Neural cell (in vitro differentiated cells): Measurements from ENCODE around the gene EPB41L5.

Source experiments
- EZH2 ChIP-seq: fragments of 200-600, 300-800 bp; shearing (Covaris generic), sonication (generic); IDR thresholded peaks from 2 replicates; pipeline ENCODE4 v1.6.1; 2014; ENCODE audit warnings: antibody characterized with exemption, low read length, borderline replicate concordance, mild to moderate bottlenecking; ENCODE audit not compliant: insufficient read depth, poor library complexity, severe bottlenecking
- MXI1 ChIP-seq: fragments of 450-650 bp; conservative IDR thresholded peaks from 2 replicates; pipeline ENCODE4 v1.6.1; 2014; ENCODE audit warnings: antibody characterized with exemption, mild to moderate bottlenecking; ENCODE audit not compliant: poor library complexity, severe bottlenecking
- POLR2AphosphoS5 ChIP-seq: IDR thresholded peaks from 2 replicates; pipeline ENCODE4 v1.6.1; 2012
- SMC3 ChIP-seq: fragments of 450-650 bp; conservative IDR thresholded peaks from 2 replicates; pipeline ENCODE4 v1.6.1; 2014; ENCODE audit warnings: antibody characterized with exemption, mild to moderate bottlenecking, moderate library complexity; ENCODE audit not compliant: poor library complexity
- TF ChIP-seq, protein P1 (sequence below): IDR thresholded peaks from 2 replicates; pipeline ENCODE4 v1.6.1; 2012; ENCODE audit warnings: borderline replicate concordance
- TF ChIP-seq, protein P2 (sequence below): fragments of 450-650 bp; IDR thresholded peaks from 2 replicates; pipeline ENCODE4 v1.5.1; 2014; ENCODE audit warnings: antibody characterized with exemption, mild to moderate bottlenecking, moderate library complexity; ENCODE audit not compliant: poor library complexity, severe bottlenecking

DNA sequence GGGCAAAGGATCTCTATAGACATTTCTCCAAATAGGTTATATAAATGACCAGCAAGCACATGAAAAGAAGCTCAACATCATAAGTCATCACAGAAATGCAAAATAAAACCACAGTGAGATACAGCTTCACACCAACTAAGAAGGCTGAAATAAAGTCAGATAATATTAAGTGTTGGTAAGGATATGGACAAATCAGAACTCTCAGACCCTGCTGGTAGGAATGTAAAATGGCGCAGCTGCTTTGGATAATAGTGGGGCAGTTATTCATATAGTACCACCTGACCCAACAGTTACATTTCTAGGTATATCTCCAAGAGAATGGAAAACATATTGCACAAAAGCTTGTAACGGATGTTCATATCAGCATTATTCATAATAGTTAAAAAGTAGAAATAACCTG, 14.0 kb downstream of the EPB41L5 start:
- TF ChIP-seq EZH2: no peak
- TF ChIP-seq, protein P1, sequence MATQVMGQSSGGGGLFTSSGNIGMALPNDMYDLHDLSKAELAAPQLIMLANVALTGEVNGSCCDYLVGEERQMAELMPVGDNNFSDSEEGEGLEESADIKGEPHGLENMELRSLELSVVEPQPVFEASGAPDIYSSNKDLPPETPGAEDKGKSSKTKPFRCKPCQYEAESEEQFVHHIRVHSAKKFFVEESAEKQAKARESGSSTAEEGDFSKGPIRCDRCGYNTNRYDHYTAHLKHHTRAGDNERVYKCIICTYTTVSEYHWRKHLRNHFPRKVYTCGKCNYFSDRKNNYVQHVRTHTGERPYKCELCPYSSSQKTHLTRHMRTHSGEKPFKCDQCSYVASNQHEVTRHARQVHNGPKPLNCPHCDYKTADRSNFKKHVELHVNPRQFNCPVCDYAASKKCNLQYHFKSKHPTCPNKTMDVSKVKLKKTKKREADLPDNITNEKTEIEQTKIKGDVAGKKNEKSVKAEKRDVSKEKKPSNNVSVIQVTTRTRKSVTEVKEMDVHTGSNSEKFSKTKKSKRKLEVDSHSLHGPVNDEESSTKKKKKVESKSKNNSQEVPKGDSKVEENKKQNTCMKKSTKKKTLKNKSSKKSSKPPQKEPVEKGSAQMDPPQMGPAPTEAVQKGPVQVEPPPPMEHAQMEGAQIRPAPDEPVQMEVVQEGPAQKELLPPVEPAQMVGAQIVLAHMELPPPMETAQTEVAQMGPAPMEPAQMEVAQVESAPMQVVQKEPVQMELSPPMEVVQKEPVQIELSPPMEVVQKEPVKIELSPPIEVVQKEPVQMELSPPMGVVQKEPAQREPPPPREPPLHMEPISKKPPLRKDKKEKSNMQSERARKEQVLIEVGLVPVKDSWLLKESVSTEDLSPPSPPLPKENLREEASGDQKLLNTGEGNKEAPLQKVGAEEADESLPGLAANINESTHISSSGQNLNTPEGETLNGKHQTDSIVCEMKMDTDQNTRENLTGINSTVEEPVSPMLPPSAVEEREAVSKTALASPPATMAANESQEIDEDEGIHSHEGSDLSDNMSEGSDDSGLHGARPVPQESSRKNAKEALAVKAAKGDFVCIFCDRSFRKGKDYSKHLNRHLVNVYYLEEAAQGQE: no peak
- TF ChIP-seq POLR2AphosphoS5: no peak
- no peak for TF ChIP-seq MXI1
- TF ChIP-seq, protein P2, sequence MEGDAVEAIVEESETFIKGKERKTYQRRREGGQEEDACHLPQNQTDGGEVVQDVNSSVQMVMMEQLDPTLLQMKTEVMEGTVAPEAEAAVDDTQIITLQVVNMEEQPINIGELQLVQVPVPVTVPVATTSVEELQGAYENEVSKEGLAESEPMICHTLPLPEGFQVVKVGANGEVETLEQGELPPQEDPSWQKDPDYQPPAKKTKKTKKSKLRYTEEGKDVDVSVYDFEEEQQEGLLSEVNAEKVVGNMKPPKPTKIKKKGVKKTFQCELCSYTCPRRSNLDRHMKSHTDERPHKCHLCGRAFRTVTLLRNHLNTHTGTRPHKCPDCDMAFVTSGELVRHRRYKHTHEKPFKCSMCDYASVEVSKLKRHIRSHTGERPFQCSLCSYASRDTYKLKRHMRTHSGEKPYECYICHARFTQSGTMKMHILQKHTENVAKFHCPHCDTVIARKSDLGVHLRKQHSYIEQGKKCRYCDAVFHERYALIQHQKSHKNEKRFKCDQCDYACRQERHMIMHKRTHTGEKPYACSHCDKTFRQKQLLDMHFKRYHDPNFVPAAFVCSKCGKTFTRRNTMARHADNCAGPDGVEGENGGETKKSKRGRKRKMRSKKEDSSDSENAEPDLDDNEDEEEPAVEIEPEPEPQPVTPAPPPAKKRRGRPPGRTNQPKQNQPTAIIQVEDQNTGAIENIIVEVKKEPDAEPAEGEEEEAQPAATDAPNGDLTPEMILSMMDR: no peak
- TF ChIP-seq SMC3: no peak
